GM06990 (cell line): ENCODE data around the gene ZNF860.

Experiments
- DNase-seq: peaks from one replicate; pipeline ENCODE4 v3.0.0-alpha.2; 2011; ENCODE audit not compliant: insufficient read length; ENCODE audit errors: extremely low read depth
- H3K27me3 ChIP-seq: replicated peaks from 2 replicates; pipeline ENCODE4 v1.6.0; 2011; ENCODE audit warnings: low read length; ENCODE audit not compliant: control insufficient read depth, insufficient read depth
- H3K36me3 ChIP-seq: 2 replicates; pipeline ENCODE4 v1.5.1; 2011; ENCODE audit warnings: low read length; ENCODE audit not compliant: control insufficient read depth, insufficient read depth
- H3K4me3 ChIP-seq: replicated peaks from 2 replicates; pipeline ENCODE4 v1.5.1; 2011; ENCODE audit warnings: low read depth, mild to moderate bottlenecking, control low read depth, low read length
- CTCF ChIP-seq: IDR thresholded peaks from 2 replicates; pipeline ENCODE4 v1.5.1; 2011; ENCODE audit warnings: low read length, control low read depth, mild to moderate bottlenecking, inconsistent platforms; ENCODE audit not compliant: insufficient read depth, poor library complexity, severe bottlenecking

The ZNF860 gene

DNA sequence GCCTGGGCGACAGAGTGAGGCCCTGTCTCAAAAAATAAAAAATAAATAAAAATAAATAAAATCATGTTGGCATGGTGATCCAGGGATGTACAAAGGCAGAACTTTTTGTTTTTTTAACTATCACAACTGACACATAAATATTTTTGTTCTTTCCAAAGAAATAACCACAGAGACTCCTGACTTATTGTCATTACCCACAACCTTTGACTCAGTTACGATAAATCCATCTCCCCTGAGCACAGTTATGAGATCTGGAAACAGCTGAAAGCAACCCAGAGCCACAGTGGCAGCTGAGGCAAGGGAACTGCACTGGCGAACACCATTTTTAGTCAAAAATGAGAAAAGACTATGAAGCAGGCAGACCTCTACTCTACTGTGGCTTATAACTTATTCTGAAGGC lies 24.4 kb upstream of the ZNF860 start:
- no peaks in the 10 kb centered on the region for H3K36me3 ChIP-seq
- DNase-seq, result no peak
- TF ChIP-seq CTCF, result no peak
- H3K4me3 ChIP-seq, result no peak overlapping the region
- no peaks in the 10 kb centered on the region for H3K27me3 ChIP-seq

- Histone ChIP-seq H3K27me3 (no peaks in the 10 kb centered on the region), H3K36me3 (no peaks in the 10 kb centered on the region), H3K4me3 (no peak overlapping the region)
- no peak for TF ChIP-seq CTCF
- DNase-seq, result no peak
Observed at GRCh38 chr3:31958701-31959152, 22.8 kb upstream of the ZNF860 start.

DNA sequence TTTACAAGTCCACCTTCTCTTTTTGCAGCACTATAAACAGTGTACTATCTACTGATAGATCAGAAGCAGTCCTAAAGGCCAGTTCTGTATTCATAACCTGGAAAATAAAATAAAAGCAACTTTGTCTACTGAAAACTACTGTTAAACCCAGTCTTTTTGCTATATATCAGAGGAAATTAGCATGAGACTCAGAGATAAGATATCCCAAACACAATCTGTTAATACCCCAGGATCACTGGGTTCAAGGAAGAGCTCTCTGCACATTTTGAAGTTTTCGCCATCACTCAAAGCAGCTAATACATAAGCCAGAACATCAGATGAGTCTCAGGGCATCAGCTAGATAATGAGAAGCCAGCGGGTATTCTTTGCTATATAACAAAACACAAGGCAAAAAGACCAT lies 22.3 kb upstream of the ZNF860 start:
- no peak for TF ChIP-seq CTCF
- H3K36me3 ChIP-seq, result no peaks in the 10 kb centered on the region
- no peak for DNase-seq
- H3K27me3 ChIP-seq, result no peaks in the 10 kb centered on the region
- no peak overlapping the region for H3K4me3 ChIP-seq

GRCh38 chr3:31959951-31960792 lies 21.4 kb upstream of the ZNF860 start:
- TF ChIP-seq CTCF, result no peak
- no peak overlapping the region for H3K4me3 ChIP-seq
- no peak for DNase-seq
- no peaks in the 10 kb centered on the region for H3K27me3 ChIP-seq
- no peaks in the 10 kb centered on the region for H3K36me3 ChIP-seq

DNA sequence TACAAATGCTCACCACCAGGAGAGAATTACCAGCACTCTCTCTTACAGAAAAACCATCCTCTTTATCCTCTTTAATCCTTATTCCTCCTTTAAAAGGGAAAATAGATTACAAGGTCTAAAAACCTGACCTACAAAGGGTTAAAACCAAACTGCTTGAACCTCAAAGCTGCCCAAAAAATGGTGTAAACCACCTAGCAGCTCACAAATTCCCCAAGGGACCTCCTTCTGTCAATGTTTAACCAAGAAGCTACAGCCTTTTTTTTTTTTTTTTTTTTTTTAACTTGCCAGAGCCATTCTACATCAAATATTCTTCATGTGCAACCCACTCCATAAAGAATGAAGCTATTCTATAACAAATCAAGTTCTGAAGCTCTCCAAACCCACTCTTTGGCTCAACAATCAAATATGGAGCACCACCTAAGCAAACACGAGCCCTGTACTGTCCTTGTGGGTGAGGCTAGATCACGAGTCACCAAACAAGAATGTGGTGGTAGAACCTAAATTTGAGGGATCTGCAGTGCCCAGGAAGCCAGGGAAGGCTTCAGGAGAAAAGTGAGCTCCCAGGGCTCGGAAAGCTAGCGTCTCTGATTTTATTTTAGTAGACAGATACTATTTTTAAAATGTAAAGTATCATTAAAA lies 20.6 kb upstream of the ZNF860 start:
- Histone ChIP-seq H3K36me3 (no peaks in the 10 kb centered on the region), H3K4me3 (no peak overlapping the region), H3K27me3 (no peaks in the 10 kb centered on the region)
- TF ChIP-seq CTCF, result no peak
- no peak for DNase-seq
